Posterior cingulate gyrus (tissue), 11 donors: ENCODE data around the gene SRBD1.

ENCODE experiments used
- DNase-seq, 10 donors: peaks; one replicate each; pipeline versions ENCODE4 v3.0.0 to v3.0.0-alpha.2; 2020 to 2021; ENCODE audit warnings: mixed read lengths in 3 of 10
- intact Hi-C: fragments of 100-400 bp; cut with DNase I; formaldehyde crosslinking; loops from one replicate; pipeline ENCODE4 v1.15.1; 2023

SRBD1 gene, protein sequence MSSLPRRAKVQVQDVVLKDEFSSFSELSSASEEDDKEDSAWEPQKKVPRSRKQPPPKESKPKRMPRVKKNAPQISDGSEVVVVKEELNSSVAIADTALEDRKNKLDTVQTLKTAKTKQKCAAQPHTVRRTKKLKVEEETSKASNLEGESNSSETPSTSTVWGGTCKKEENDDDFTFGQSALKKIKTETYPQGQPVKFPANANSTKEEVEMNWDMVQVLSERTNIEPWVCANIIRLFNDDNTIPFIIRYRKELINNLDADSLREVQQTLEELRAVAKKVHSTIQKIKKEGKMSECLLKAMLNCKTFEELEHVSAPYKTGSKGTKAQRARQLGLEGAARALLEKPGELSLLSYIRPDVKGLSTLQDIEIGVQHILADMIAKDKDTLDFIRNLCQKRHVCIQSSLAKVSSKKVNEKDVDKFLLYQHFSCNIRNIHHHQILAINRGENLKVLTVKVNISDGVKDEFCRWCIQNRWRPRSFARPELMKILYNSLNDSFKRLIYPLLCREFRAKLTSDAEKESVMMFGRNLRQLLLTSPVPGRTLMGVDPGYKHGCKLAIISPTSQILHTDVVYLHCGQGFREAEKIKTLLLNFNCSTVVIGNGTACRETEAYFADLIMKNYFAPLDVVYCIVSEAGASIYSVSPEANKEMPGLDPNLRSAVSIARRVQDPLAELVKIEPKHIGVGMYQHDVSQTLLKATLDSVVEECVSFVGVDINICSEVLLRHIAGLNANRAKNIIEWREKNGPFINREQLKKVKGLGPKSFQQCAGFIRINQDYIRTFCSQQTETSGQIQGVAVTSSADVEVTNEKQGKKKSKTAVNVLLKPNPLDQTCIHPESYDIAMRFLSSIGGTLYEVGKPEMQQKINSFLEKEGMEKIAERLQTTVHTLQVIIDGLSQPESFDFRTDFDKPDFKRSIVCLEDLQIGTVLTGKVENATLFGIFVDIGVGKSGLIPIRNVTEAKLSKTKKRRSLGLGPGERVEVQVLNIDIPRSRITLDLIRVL

DNA sequence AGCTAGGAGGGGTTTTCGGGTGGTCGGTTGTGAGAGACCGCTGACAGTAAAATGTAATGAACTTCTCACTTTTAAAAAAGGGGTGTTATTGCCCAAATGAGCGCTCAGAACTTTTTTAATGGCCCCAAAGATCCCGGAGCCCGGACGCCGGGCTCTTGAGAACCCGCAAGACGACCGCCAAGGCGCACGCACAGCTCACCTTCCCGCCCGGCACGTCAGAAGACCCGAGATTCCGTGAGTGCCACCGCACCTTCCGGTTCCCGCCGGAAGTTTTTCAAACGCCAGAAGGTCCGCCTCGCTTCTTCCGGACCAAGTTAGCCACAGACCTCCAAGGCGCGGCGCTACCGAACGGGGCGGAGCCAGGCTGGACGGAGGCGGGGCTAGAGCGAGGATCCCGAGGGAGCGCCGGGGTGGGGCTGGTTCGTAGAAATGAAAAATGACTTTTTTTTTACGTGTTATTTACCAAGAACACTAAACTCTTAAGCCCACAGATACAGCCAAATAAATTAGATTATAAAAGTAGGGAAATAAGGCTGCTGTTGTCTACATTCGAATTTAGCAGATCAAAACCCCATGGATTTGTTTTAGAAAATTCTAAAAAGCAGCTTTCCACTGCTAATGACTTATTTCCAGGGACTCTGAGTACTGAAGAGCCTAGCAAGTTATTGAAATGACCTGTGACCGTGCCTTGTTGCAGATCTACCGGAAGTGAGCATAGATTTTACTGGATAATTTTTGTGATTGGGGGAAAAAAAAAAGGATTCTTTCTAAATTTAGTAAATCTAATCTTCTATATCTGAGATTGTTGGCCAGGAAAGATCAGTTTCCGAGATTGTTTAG lies at the start of gene SRBD1:
TSS of gene SRBD1 (minus strand) at position 248 of the 840 bp plus-strand sequence. CDS start 5,826 bp downstream, outside the sequence.
- intact Hi-C loops = no loop called here
- DNase-seq = peak; percentile 91 to 99 (median 95)

DNA sequence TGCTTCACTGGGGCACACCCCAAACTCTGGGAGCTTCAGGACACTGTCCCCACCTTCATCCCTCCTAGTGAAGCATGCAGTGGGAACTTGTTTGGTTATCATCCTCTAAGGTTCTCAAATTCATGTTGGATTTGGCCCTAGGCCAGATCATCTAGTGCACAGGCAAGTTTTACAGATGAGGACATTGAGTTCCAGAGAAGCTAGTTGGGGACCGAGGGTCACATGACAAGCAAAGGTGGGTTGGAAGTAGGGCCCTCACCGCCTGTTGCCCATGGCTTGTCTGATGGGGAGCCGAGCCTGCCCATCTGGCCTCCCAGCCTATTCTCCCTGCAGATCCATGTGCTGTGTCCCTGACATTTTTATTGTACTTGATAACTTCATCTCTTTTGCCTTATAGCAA lies 43.2 kb upstream of the SRBD1 start:
- DNase-seq = no peak
- intact Hi-C loops = loop anchor here (10.0 kb wide), 1 partner anchor 51 kb away; no protein-coding TSS in a partner anchor

DNA sequence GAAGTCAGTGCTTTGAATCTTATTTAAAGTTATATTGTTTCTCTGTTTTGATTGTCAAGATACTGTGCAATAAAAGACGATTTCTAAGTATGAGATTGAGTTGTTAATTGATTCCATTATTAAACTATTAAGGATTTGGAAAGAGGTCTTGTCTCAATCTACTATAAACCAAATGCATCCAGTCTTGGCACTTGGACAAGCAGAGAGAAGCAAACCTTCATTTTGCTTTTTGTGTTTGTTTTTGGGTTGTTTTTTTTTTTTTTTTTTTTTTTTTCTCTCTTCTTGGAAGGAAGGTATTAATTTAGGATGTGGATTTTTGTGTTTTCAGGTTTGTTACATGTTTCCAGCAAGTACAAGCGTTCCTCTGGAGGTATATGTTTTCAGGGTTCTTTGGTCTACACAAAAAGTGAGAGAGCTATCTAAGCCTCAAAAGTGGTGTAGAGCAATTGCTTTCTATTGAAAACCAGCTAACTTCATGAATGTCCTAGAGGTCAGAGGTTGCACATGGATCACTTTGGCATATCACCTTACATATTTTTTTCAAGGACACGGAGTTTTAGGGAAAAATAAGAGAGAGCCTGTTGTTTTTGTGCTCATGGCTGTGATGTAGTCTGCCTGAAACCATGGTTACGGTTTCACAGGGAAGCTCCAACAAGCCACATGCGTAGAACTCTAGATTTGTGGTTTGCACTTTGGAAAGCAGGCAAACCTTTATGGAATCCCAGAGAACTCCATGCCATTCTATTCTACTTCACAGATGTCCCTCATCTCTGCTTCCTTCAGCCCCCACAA lies 42.3 kb upstream of the SRBD1 start:
- intact Hi-C loops = loop anchor here (10.0 kb wide), 1 partner anchor 51 kb away; no protein-coding TSS in a partner anchor
- no peak for DNase-seq

DNA sequence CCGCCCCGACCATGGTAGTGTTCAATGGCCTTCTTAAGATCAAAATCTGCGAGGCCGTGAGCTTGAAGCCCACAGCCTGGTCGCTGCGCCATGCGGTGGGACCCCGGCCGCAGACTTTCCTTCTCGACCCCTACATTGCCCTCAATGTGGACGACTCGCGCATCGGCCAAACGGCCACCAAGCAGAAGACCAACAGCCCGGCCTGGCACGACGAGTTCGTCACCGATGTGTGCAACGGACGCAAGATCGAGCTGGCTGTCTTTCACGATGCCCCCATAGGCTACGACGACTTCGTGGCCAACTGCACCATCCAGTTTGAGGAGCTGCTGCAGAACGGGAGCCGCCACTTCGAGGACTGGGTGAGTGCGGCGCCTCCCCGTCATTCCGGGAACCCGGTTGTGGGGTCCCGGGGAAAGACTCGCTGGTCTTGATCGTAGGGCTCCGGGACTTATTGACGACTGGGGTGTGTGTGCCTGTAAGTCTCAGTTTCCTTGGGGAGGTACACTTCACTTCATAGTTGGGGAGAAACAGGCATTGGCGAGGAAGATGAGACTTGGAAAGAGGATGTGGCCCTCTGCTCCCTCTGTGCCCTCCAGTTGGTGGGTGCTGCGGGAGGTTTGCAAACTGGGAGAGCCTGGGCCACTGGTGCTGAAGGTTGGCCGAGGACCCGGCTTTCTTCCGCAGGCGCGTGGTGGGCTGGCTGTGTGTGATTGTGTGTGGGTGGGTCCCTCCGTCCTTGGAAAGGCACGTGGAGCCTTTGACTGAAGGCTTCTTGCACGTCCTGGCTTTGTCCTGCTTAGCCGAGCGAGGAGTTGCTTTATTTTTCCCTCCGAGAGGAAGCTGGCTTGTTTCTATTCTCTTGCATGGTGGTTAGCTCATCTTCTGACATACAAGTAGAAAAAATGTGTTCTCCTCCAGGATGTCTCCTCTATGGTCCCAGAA lies 41.3 kb upstream of the SRBD1 start:
- peak; percentile 29 to 90 (median 52) for DNase-seq
- intact Hi-C loops = loop anchor here (10.0 kb wide), 1 partner anchor 52 kb away; no protein-coding TSS in a partner anchor

DNA sequence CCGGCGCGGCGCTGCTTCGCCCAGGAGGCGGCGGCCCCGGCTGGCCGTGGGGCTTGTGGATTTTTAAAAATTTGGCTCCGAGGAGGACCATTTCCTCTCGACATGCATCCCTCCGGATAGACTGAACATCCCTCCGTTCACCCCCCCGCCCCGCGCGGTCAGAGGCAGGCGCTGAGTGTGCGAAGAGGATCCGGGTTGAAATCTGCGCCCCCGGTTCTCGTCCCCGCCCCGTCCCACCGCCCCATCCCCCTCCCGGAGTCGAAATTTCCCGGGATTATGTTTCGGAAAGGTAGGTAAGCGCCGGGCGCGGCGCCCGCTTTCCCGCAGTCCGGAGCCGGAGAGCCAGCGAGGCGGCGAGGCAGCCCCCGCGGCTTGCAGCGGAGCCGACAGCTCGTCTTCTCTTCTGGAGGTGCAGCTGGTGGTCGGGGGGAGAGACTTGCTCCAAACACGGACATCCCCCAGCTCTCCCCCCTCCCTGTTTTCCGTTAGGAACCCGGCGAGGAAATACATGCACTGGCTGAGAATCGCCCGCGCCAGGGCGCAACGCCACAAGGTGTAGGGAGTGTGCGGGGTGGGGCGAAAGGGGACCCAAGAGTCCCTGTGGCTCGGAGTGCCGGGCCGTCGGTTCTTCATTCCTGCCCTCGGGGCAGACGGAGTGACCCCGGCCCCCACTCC lies 40.5 kb upstream of the SRBD1 start, which contains the start of gene PRKCE:
TSS of gene PRKCE (plus strand) at position 261 of the 675 bp plus-strand sequence.
- intact Hi-C loops = loop anchor here (10.0 kb wide), 1 partner anchor 53 kb away; no protein-coding TSS in a partner anchor
- DNase-seq = peak; percentile 39 to 87 (median 52)

DNA sequence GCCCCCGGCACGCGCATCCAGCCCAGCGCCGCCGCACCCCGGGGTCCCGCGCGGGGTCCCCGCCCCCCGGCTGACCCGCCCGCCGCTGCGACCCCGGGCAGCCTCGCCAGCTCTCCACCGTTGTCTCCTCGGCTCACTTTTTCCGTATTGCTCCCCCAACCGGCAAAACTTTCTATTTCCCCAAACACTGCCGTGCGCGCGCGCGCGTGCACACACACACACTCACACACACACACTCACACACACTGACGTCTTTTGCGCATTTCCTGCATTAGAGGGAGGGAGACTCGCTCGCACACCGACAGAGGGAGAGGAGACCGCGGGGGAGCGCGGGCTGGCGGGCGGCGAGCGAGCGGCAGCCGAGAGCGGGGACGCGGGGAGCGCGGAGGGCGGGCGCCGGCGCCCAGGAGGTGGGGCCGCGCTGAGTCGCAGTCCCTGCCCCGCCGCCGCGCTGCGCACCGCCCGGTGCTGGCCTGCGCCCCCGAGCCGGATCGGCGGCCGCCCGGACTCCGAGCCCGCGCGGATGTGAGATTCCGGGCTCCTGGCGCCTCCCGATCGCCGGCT lies 39.9 kb upstream of the SRBD1 start:
- DNase-seq = peak; percentile 85 to 98 (median 91)
- intact Hi-C loops = loop anchor here (10.0 kb wide), 1 partner anchor 54 kb away; no protein-coding TSS in a partner anchor

DNA sequence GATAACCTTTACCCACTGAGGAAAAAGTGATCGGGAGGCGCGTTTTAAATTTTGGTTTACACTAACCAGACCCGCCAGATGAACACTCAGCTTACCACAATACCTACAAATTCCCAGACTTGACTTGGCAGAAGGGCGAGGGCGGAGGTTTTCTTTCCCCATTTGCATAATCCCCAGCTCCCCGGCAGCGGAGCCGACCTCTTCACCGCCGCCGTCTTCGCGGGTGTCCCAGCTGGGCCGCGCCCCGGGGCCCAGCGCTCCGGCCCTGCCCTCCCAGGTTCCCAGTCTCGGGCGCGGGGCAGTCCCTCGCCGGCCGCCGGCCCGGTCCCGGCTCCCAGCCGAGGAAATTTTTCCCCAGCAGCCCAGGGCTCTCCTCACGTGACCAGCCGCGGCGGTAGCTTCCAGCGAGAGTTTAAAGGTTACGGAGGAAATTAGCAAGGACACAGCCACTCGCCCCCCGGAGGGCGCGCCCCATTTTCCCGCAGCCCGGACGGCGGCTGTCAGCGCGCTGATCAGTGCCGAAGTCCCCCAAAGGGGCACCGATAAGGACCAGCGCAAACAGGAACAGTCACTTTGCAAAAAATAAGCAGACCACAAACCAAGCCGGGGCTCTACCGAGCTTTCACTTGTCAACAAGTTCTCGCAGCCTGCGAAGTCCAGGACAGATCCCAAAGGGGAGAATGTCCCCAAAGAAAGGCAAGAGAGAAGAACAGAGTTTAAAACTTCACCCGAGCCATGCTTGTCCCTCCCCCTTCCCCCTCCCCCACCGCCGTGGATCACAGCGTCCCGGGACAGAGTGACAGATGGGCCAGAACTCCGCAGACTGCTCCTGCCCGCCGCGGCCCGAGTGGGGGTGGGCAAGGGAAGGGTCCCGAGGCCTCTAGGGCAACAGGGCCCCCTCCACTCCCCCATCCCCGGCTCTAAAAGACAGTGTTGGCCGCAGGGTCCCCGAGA lies 39.1 kb upstream of the SRBD1 start:
- DNase-seq = peak; percentile 37 to 91 (median 68)
- intact Hi-C loops = loop anchor here (10.0 kb wide), 2 partner anchors 55 to 185 kb away; no protein-coding TSS in a partner anchor

DNA sequence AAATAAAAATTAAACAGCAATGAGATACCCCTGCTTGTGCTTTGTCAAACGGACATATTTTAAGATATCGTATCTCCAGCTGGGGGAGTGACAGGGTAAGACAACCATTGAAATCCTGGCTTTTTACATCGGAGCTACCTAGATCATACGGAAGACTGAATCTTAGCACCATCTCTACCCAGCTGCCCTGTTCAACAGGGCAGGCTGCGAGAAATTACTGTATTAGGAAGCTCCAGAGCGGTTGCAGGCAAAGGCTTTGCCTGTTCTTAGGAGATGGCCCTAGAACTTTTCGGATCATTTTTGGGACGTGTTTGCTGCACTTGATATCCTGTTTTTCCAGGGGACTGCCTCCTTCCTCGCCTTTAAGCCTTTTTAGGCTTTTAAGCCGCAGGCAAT lies 38.4 kb upstream of the SRBD1 start:
- intact Hi-C loops = loop anchor here (10.0 kb wide), 1 partner anchor 185 kb away; no protein-coding TSS in a partner anchor
- no peak for DNase-seq

DNA sequence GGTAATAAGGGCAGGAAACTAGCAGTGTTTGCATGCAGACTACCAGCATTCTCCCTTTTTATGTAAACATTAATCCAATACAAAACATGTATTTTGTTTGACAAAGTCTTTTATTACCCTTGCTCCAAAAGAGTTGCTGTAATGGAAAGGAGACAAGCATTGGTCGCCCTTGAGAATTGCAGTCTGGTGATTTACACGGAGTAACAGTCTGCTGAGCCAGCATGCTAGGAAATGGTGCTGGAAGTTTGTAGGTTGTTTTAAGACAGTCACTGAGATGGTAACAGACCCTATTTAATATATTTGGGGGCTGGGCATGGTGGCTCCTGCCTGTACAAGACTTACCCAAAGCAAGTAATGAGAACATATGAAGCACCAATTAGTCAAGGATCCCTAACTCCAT lies 37.6 kb upstream of the SRBD1 start:
- intact Hi-C loops = loop anchor here (10.0 kb wide), 1 partner anchor 186 kb away; no protein-coding TSS in a partner anchor
- DNase-seq = no peak

DNA sequence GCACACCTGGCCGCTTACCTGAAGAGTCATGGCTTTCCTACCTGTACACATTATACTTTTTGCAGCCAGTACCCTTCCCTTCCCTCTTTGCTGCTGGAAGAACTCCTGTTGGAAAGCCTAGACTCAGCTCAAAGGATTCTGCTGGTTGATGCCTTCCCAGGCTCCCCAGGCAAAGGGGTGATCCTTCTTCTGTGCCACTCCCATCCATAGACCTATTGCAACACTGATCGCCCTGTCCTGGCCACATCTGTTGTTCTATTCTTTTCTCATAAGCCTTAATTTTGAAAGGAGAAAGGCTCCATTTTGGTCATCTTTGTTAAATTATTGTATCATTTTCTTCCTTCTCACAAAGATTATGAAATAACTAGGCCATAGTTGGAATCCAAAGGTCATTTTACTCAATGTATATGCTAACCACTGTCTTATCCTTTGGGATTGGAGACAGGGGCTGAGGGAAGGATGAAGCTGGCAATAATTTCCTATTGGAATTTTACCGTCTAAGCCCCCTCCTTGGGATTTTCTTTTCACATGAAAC lies 37.0 kb upstream of the SRBD1 start:
- intact Hi-C loops = loop anchor here (10.0 kb wide), 1 partner anchor 187 kb away; no protein-coding TSS in a partner anchor
- DNase-seq = no peak

DNA sequence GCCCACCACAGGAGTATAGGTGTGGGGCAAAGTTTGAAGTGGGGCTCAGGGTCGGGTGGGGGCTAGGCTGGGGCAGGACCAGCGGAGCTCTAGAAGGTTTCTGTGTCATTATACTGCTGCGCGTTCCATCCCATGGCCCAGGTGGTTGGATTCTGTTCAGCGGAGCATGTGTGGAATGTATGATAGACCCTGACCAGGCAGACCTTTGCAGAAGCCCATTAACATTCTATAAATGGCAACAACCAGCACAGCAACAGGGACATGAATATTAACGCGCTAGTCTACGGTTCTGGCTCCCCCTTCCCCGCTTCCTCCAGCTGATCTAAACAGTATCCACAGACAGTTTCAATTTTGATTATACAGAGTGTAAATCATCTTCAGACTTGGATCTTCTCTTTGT lies 36.3 kb upstream of the SRBD1 start:
- intact Hi-C loops = loop anchor here (10.0 kb wide), 1 partner anchor 187 kb away; no protein-coding TSS in a partner anchor

DNA sequence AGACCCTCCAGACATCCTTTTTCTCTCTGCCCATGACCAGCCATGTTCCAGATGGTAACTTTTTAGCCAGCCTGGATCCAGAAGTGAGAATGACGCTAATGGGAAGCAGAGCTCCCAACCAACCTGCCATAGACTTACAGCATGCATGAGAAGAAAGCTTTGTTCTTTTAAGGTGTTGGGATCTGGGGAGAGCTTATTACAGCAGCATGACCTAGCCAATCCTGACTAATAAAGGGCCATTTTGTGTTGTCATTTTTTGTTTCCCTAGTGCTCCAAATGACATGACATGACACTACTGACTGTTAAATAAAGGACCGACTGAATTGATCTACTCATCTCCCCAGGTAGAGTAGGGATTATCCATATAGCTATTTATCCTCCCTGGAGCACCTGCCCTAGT lies 35.2 kb upstream of the SRBD1 start:
- intact Hi-C loops = loop anchor here (10.0 kb wide), 1 partner anchor 189 kb away; no protein-coding TSS in a partner anchor
- DNase-seq = no peak

More for the DNA sequence above, 36.3 kb upstream of the SRBD1 start:
- no peak for DNase-seq

DNA sequence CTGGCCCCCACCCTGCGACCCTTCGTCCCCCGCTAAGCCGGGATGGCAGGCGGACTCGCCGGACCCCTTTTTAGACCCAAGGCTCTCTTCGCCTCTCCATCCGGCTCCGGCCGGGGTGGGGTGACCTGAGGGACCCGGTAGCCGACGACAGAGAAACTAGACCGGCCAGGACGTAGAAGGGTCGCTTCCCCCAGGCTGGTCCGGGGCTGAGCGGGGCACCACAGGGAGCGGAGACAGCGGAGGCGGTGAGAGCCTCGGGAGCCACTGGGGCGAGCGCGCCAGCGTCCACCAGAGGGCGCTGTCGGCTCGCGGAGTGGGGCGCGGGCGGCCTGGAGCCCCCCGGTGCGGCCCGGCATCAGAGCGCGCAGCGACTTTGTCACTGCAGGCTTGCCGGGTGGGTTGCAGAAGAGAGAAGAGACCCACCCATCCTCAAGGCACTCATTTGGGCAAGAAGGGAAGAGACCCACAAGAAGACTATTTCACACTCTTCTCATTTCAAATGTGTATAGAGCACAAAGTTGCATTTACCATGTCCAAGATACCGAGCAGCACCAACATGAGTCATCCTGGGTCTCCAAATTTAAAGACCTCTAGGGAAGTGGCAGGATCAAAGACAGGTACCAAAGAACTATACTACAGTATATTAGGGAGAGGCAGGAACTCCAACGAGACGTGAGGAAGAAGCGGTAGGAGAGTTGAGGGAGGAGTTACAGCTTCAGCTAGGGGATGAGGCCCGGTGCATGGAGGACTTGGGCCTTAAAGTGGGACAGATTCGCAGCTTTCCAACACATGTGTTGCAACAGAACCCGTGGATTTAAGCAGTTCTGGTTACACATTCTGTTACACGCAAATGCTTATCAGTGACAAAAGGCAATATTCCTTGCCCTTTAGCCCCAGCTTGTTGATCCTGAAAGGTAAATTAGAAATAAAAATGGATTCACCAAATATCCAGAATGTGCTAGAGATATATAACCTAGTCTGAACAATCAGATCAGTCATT lies 32.8 kb upstream of the SRBD1 start:
- intact Hi-C loops = loop anchor here (1.0 to 10.0 kb wide), 3 partner anchors 134 to 292 kb away; no protein-coding TSS in a partner anchor

DNA sequence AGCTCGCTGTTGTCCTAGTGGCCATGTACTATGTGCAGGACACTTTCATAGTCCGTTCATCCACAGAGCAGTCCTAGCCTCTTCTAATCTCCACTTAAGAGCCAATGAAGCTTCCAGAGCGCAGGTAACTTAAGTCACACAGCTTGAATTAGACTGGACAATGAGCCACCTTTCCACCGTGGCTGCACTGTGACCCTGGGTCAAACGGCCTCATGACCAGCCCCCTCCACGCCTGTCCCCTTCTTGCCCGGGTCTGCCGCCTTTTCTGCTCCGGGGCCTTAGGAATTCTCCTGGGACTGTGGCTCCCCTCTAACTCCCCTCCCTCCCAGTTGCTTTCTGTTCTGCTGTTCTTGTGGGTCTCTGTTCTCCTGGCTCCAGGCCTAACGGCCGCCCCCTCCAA lies 32.0 kb upstream of the SRBD1 start:
- intact Hi-C loops = loop anchor here (1.0 to 10.0 kb wide), 3 partner anchors 135 to 293 kb away; no protein-coding TSS in a partner anchor
- no peak for DNase-seq

More for the DNA sequence above, 32.8 kb upstream of the SRBD1 start:
- DNase-seq = peak; percentile 35 to 93 (median 70)
